ENCODE results near the gene CELSR1.

Gene CELSR1

GRCh38 chr22:46453006-46453828 is 84.2 kb downstream of the CELSR1 start:
- ATAC-seq (replicated peaks) (no peak), DNase-seq (no peak)

GRCh38 chr22:46452195-46453005 is 85.0 kb downstream of the CELSR1 start:
- ATAC-seq (replicated peaks): no peak
- no peaks in the 10 kb centered on the region for H3K36me3 Mint-ChIP-seq (ENCODE audit: insufficient read depth)
- H3K4me1 Mint-ChIP-seq (ENCODE audit: low read depth in 2 of 2): no peaks in the 10 kb centered on the region
- H3K27ac Mint-ChIP-seq: no peak overlapping the region
- DNase-seq: no peak
- H3K9me3 Mint-ChIP-seq: no peaks in the 10 kb centered on the region
- H3K27me3 Mint-ChIP-seq: peaks cover 19 to 72% of the 10 kb centered on the region in 2 donors
- H3K4me3 Mint-ChIP-seq: no peak overlapping the region

More at GRCh38 chr22:46453006-46453828, 84.2 kb downstream of the CELSR1 start:
- no peaks in the 10 kb centered on the region for H3K9me3 Mint-ChIP-seq
- H3K27me3 Mint-ChIP-seq: peaks cover 27 to 81% of the 10 kb centered on the region in 2 donors
- peaks cover 0 to 1% of the 10 kb centered on the region in 2 donors for H3K4me1 Mint-ChIP-seq (ENCODE audit: low read depth in 2 of 2)
- H3K36me3 Mint-ChIP-seq (ENCODE audit: insufficient read depth): no peaks in the 10 kb centered on the region
- H3K4me3 Mint-ChIP-seq: no peak overlapping the region
- no peak overlapping the region for H3K27ac Mint-ChIP-seq

- Mint-ChIP-seq H3K27ac (no peak overlapping the region), H3K4me1 (ENCODE audit: low read depth in 2 of 2) (no peaks in the 10 kb centered on the region), H3K9me3 (no peaks in the 10 kb centered on the region), H3K36me3 (ENCODE audit: insufficient read depth) (no peaks in the 10 kb centered on the region), H3K4me3 (no peak overlapping the region), H3K27me3 (peaks cover 16 to 67% of the 10 kb centered on the region in 2 donors)
- ATAC-seq (replicated peaks) (no peak), DNase-seq (no peak)
These were observed 85.7 kb downstream of the CELSR1 start for GRCh38 chr22:46451741-46452140.

- Mint-ChIP-seq H3K27me3 (peaks cover 22 to 71% of the 10 kb centered on the region in 2 donors), H3K27ac (no peak overlapping the region), H3K4me3 (no peak overlapping the region), H3K9me3 (no peaks in the 10 kb centered on the region), H3K36me3 (ENCODE audit: insufficient read depth) (no peaks in the 10 kb centered on the region), H3K4me1 (ENCODE audit: low read depth in 2 of 2) (peaks cover 0 to 3% of the 10 kb centered on the region in 2 donors)
- no peak for DNase-seq
- no peak for ATAC-seq (replicated peaks)
These were observed 86.4 kb downstream of the CELSR1 start for GRCh38 chr22:46450931-46451561.

- H3K36me3 Mint-ChIP-seq (ENCODE audit: insufficient read depth): no peaks in the 10 kb centered on the region
- DNase-seq: no peak
- no peaks in the 10 kb centered on the region for H3K9me3 Mint-ChIP-seq
- no peak overlapping the region for H3K4me3 Mint-ChIP-seq
- no peak for ATAC-seq (replicated peaks)
- H3K4me1 Mint-ChIP-seq (ENCODE audit: low read depth in 2 of 2): peaks cover 0 to 4% of the 10 kb centered on the region in 2 donors
- H3K27me3 Mint-ChIP-seq: peaks cover 21 to 70% of the 10 kb centered on the region in 2 donors
- no peak overlapping the region for H3K27ac Mint-ChIP-seq
These were observed 87.3 kb downstream of the CELSR1 start for GRCh38 chr22:46449974-46450745.

DNA sequence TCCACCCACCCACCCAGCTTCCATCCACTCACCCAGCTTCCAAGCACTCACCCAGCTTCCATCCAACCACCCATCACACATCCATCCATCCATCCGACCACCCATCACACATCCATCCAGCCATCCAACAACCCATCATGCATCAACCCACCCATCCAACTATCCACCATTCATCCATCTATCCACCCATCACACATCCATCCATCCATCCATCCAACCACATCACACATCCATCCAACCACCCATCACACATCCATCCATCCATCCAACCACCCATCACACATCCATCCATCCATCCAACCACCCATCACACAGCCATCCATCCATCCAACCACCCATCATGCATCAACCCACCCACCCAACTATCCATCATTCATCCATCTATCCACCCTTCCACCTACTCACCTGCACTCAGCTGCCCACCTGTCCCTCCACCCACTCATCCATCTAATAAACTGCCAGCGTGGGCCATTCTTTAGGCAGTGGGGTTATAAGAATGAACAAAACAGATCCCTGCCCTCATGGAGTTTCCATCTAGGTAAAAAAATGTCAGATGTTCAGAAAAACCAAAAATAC is 88.2 kb downstream of the CELSR1 start:
- H3K27me3 Mint-ChIP-seq: peaks cover 21 to 61% of the 10 kb centered on the region in 2 donors
- H3K36me3 Mint-ChIP-seq (ENCODE audit: insufficient read depth): no peaks in the 10 kb centered on the region
- peaks cover 0 to 4% of the 10 kb centered on the region in 2 donors for H3K4me1 Mint-ChIP-seq (ENCODE audit: low read depth in 2 of 2)
- H3K9me3 Mint-ChIP-seq: no peaks in the 10 kb centered on the region
- no peak overlapping the region for H3K27ac Mint-ChIP-seq
- no peak overlapping the region for H3K4me3 Mint-ChIP-seq
- DNase-seq (no peak), ATAC-seq (replicated peaks) (no peak)

- no peak overlapping the region for H3K4me3 Mint-ChIP-seq
- no peaks in the 10 kb centered on the region for H3K36me3 Mint-ChIP-seq (ENCODE audit: insufficient read depth)
- ATAC-seq (replicated peaks) (no peak), DNase-seq (no peak)
- peaks cover 21 to 54% of the 10 kb centered on the region in 2 donors for H3K27me3 Mint-ChIP-seq
- no peak overlapping the region for H3K27ac Mint-ChIP-seq
- H3K9me3 Mint-ChIP-seq: no peaks in the 10 kb centered on the region
- peaks cover 0 to 4% of the 10 kb centered on the region in 2 donors for H3K4me1 Mint-ChIP-seq (ENCODE audit: low read depth in 2 of 2)
These were observed 89.1 kb downstream of the CELSR1 start for GRCh38 chr22:46448333-46448732.

GRCh38 chr22:46447906-46448305 is 89.5 kb downstream of the CELSR1 start:
- Mint-ChIP-seq H3K4me1 (ENCODE audit: low read depth in 2 of 2) (peaks cover 0 to 4% of the 10 kb centered on the region in 2 donors), H3K9me3 (no peaks in the 10 kb centered on the region), H3K36me3 (ENCODE audit: insufficient read depth) (no peaks in the 10 kb centered on the region), H3K27ac (no peak overlapping the region), H3K27me3 (peaks cover 21 to 53% of the 10 kb centered on the region in 2 donors), H3K4me3 (no peak overlapping the region)
- DNase-seq (no peak), ATAC-seq (replicated peaks) (no peak)

DNA sequence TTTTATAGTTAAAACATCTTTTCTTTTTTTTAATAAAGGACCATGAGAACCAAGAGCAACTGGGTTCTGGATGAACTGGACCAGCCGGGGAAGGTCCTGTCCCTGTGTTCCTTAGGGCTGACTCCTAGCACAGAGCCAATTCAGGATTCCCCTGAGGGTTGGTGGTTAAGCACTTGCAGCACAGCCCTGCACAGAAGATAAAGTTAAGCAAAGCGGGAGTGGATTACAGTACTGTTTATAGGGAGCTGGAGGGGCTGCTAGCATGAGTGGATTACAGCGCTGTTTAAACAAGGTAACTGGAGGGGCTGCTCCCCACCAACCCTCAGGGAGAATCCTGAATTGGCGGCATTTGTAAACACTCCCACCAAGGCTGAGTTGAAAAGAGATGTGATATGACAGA is 90.6 kb downstream of the CELSR1 start:
- H3K4me3 Mint-ChIP-seq: no peak overlapping the region
- ATAC-seq (replicated peaks) (no peak), DNase-seq (no peak)
- H3K27ac Mint-ChIP-seq: no peak overlapping the region
- H3K36me3 Mint-ChIP-seq (ENCODE audit: insufficient read depth): no peaks in the 10 kb centered on the region
- H3K4me1 Mint-ChIP-seq (ENCODE audit: low read depth in 2 of 2): peaks cover 0 to 4% of the 10 kb centered on the region in 2 donors
- H3K9me3 Mint-ChIP-seq: no peaks in the 10 kb centered on the region
- peaks cover 21 to 41% of the 10 kb centered on the region in 2 donors for H3K27me3 Mint-ChIP-seq

GRCh38 chr22:46445771-46446420 is 91.5 kb downstream of the CELSR1 start:
- Mint-ChIP-seq H3K27ac (no peak overlapping the region), H3K36me3 (ENCODE audit: insufficient read depth) (no peaks in the 10 kb centered on the region), H3K4me3 (no peak overlapping the region), H3K27me3 (peaks cover 21 to 32% of the 10 kb centered on the region in 2 donors), H3K9me3 (no peaks in the 10 kb centered on the region), H3K4me1 (ENCODE audit: low read depth in 2 of 2) (peaks cover 0 to 4% of the 10 kb centered on the region in 2 donors)
- DNase-seq (no peak), ATAC-seq (replicated peaks) (no peak)

DNA sequence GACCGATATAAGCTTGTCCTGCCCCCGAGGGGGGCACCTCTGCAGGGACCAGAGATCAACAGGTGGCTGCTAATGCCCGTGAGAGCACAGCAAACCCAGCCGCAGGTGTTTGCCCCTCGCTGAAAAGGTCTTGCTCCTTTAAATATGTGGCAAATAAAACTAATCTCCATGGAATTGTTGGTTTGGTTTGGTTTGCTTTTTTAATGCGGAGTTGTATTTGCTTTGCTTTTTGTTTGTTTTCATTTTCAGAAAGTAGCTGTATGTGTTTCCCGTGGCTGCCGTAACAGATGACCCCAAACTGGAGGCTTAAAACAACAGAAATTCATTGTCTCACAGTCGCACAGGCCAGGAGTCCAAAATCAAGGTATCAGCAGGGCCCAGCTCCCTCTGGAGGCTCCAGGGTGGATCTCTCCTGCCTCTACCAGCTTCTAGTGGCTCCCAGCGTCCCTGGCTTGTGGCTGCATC is 93.0 kb downstream of the CELSR1 start:
- H3K36me3 Mint-ChIP-seq (ENCODE audit: insufficient read depth): no peaks in the 10 kb centered on the region
- peaks cover 0 to 4% of the 10 kb centered on the region in 2 donors for H3K4me1 Mint-ChIP-seq (ENCODE audit: low read depth in 2 of 2)
- no peak for ATAC-seq (replicated peaks)
- no peak overlapping the region for H3K4me3 Mint-ChIP-seq
- no peaks in the 10 kb centered on the region for H3K9me3 Mint-ChIP-seq
- H3K27me3 Mint-ChIP-seq: peaks cover 11 to 18% of the 10 kb centered on the region in 2 donors
- DNase-seq: no peak
- H3K27ac Mint-ChIP-seq: no peak overlapping the region

- H3K27ac Mint-ChIP-seq: no peak overlapping the region
- peaks cover 11 to 13% of the 10 kb centered on the region in 2 donors for H3K27me3 Mint-ChIP-seq
- H3K9me3 Mint-ChIP-seq: no peaks in the 10 kb centered on the region
- H3K36me3 Mint-ChIP-seq (ENCODE audit: insufficient read depth): no peaks in the 10 kb centered on the region
- no peak overlapping the region for H3K4me3 Mint-ChIP-seq
- no peak for DNase-seq
- no peak for ATAC-seq (replicated peaks)
- peaks cover 0 to 4% of the 10 kb centered on the region in 2 donors for H3K4me1 Mint-ChIP-seq (ENCODE audit: low read depth in 2 of 2)
These were observed 93.5 kb downstream of the CELSR1 start for GRCh38 chr22:46443850-46444389.
